Retinal pigment epithelial cell (primary cell): Measurements from ENCODE around the gene C16orf46.
A peak's percentile ranks its signal among the peaks of the same experiment; 100 is the strongest.

ENCODE experiments used
- DNase-seq: peaks from one replicate; pipeline ENCODE4 v3.0.0-alpha.2; 2010; ENCODE audit warnings: low read depth
- H3K4me3 ChIP-seq: 2 replicates; pipeline ENCODE4 v1.5.1; 2011; ENCODE audit warnings: mild to moderate bottlenecking, low read length, control low read depth, moderate library complexity
- TF ChIP-seq, protein P1 (sequence below): conservative IDR thresholded peaks from 2 replicates; pipeline ENCODE4 v1.5.1; 2011; ENCODE audit warnings: low read depth, low read length, control low read depth, inconsistent platforms

C16orf46 gene

DNA sequence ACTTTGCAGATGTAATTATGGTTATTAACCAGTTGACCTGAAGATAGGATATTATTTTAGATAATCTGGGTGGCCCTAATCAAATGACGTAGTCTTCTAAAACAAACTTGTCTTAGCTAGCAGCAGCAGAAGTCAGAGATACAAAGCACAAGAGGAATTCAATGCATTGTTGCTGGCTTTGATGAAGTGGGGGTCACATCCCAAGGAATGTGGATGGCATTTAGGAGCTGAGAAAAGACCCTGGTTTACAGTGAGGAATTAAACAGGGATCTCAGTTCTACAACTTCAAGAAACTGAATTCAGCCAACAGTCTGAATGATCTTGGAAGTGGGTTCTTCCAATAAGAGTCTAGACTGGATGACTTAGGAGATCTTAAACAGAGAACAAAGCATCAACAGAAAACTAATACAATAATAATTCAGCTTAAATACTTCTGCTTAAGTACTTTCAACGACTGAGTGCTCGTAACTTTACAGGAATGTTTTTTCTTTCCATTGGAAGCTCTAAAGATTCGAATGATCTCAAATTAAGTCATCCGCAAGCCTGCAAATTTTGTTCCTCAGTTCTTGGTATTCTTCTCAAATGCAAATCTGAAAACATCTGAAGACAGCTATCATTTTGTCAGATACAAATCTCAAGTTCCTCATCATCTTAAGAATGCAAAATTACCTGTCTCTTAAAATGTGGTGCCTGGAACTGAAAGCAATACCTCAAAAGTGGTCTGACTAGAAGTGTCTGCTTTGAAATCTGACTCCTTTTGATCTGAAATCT, 3.3 kb downstream of the C16orf46 start:
- no peak overlapping the region for H3K4me3 ChIP-seq
- TF ChIP-seq, protein P1, sequence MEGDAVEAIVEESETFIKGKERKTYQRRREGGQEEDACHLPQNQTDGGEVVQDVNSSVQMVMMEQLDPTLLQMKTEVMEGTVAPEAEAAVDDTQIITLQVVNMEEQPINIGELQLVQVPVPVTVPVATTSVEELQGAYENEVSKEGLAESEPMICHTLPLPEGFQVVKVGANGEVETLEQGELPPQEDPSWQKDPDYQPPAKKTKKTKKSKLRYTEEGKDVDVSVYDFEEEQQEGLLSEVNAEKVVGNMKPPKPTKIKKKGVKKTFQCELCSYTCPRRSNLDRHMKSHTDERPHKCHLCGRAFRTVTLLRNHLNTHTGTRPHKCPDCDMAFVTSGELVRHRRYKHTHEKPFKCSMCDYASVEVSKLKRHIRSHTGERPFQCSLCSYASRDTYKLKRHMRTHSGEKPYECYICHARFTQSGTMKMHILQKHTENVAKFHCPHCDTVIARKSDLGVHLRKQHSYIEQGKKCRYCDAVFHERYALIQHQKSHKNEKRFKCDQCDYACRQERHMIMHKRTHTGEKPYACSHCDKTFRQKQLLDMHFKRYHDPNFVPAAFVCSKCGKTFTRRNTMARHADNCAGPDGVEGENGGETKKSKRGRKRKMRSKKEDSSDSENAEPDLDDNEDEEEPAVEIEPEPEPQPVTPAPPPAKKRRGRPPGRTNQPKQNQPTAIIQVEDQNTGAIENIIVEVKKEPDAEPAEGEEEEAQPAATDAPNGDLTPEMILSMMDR, result no peak
- no peak for DNase-seq

- H3K4me3 ChIP-seq, result no peak overlapping the region
- no peak for DNase-seq
- TF ChIP-seq, protein P1, result no peak
Measured at GRCh38 chr16:81071805-81072204, 5.2 kb downstream of the C16orf46 start.

DNA sequence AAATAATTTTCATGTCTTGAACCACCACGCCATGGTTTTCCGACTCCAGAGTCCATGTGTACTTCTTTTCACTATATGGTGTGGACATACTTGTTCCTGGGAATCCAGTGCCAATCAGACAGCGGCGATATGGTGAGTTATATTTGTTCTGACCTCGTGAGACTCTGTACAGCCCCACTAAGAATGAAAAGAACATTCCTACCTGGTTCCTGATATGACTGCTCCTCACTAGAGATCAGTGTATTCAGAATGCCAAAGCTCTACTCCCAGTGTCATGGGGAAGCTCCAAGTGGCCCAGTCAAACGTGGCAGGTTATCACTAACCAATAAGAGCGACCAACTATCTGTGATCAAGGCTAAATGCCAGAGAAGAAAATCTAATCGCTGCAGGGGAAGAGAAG, 6.1 kb downstream of the C16orf46 start:
- DNase-seq, result no peak
- no peak overlapping the region for H3K4me3 ChIP-seq
- TF ChIP-seq, protein P1, result no peak

GRCh38 chr16:81069063-81069462, 8.0 kb downstream of the C16orf46 start:
- TF ChIP-seq, protein P1, result no peak
- no peak for DNase-seq
- H3K4me3 ChIP-seq, result no peak overlapping the region

GRCh38 chr16:81067166-81067565, 9.9 kb downstream of the C16orf46 start:
- no peak overlapping the region for H3K4me3 ChIP-seq
- TF ChIP-seq, protein P1, result no peak
- no peak for DNase-seq

DNA sequence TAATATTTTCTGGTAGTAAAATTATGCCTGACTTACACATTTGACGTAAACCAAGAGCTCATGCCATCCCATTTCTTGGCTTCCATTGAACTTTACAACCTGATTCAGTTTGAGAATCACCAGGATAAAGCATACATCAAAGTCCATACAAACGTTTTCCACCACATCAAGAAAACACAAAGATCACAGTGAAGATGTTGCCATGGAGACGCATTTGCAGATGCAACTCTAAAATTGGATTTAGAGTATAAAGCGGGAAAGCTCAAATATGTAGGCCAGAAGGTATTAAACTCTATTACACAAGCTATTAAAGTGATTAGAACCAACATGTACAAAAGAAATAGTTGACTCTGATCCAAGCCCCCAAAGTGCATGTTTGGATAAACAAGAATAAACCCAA, 10.4 kb downstream of the C16orf46 start:
- H3K4me3 ChIP-seq, result no peak overlapping the region
- TF ChIP-seq, protein P1, result no peak
- peak; percentile 55 for DNase-seq
